Gastroesophageal sphincter (tissue), 4 donors: ENCODE results near the gene KIFC1. TPM values are rescaled to one million over a fixed set of nuclear protein-coding genes. Genes with fewer than 3 reads are reported as not detected.

ENCODE experiments used
- ATAC-seq: fragments of 150-250 bp; one replicate; pipeline ENCODE4 v1.9.1; 2016; ENCODE audit warnings: mild to moderate bottlenecking, moderate library complexity
- H3K27ac ChIP-seq, 4 donors: fragments of 200-600 bp; sonication (generic) in 3 of 4; 1 replicate in 3 of 4; 2 replicates in 1 of 4; pipeline ENCODE4 v1.5.1; 2016 to 2019
- H3K27me3 ChIP-seq: fragments of 200-600 bp; sonication (generic); one replicate; pipeline ENCODE4 v1.5.1; 2019
- H3K36me3 ChIP-seq, 2 donors: fragments of 200-600 bp; sonication (generic); one replicate each; pipeline ENCODE4 v1.5.1; 2019; ENCODE audit warnings: control low read depth in 1 of 2
- H3K4me1 ChIP-seq, 3 donors: fragments of 200-600 bp; sonication (generic); 1 replicate in 2 of 3; 2 replicates in 1 of 3; pipeline ENCODE4 v1.5.1; 2016 to 2019; ENCODE audit warnings: control low read depth in 2 of 3
- H3K4me3 ChIP-seq, 2 donors: fragments of 200-600 bp; sonication (generic); one replicate each; pipeline ENCODE4 v1.5.1; 2019; ENCODE audit warnings: mild to moderate bottlenecking in 1 of 2, moderate library complexity in 1 of 2
- H3K9me3 ChIP-seq, 3 donors: fragments of 200-600 bp; sonication (generic); one replicate each; pipeline ENCODE4 v1.5.1; 2017 to 2019; ENCODE audit warnings: control low read depth in 2 of 3
- EP300 ChIP-seq: sonication (generic); formaldehyde crosslinking; IDR thresholded peaks from one replicate; pipeline ENCODE4 v1.6.1; 2017; ENCODE audit warnings: antibody characterized with exemption, mild to moderate bottlenecking
- POLR2A ChIP-seq, 2 donors: fragments of 450-650 bp; IDR thresholded peaks; one replicate each; pipeline ENCODE4 v1.6.1; 2017; ENCODE audit warnings: antibody characterized with exemption in 2 of 2, mild to moderate bottlenecking in 2 of 2, moderate library complexity in 1 of 2
- POLR2AphosphoS5 ChIP-seq: sonication (generic); formaldehyde crosslinking; IDR thresholded peaks from one replicate; pipeline ENCODE4 v1.6.1; 2017; ENCODE audit warnings: antibody characterized with exemption
- WGBS, 2 donors: methylation state at CpG; one replicate each; pipeline ENCODE4 v1.1.5; 2018; ENCODE audit warnings: low coverage in 1 of 2; 5-methylcytosine and 5-hydroxymethylcytosine counted together
- total RNA-seq, 4 donors: library from RNA; depleted of rRNA; stranded (reverse); fragments of >200 nt; gene quantifications; one replicate each; pipeline ENCODE4 v1.1.0, GENCODE V29; 2016
- TF ChIP-seq, protein P1 (sequence below), 4 experiments: fragments of 200-600 bp in 2 of 4; fragments of 450-650 bp in 2 of 4; sonication (generic) in 1 of 4; IDR thresholded peaks; one replicate each; pipeline ENCODE4 v1.5.1; 2017 to 2019; ENCODE audit warnings: antibody characterized with exemption in 4 of 4, mild to moderate bottlenecking in 2 of 4, moderate library complexity in 2 of 4

Gene KIFC1
- total RNA-seq, 4 donors from 2014 or later = 0.67 to 0.79 TPM; not detected in 2

DNA sequence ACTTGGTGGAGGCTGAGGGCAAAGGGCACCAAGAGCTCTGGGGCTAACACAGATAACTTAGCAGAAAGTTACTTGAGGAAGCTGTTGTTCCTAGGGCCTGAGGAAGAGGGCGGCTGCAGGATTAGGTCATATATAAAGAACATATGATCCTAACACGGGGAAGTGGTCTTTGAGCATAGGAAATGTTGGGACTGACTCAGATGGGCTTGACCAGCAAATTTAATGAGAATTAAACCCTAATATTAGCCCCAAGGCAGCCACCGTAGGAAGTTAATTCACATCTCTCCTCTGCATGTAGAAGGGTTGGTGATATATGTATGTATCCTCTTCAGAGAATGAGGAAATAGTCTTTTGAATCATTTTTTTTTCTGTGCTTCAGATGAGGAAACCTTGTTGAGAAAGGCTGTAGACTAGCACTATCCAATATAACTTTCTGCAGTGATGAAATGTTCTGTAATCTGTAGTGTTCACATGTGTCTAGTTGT lies 53.5 kb downstream of the KIFC1 start:
- no peak for TF ChIP-seq POLR2A (IDR thresholded peaks at IDR 0.05)
- no peak for TF ChIP-seq POLR2AphosphoS5
- TF ChIP-seq, protein P1, sequence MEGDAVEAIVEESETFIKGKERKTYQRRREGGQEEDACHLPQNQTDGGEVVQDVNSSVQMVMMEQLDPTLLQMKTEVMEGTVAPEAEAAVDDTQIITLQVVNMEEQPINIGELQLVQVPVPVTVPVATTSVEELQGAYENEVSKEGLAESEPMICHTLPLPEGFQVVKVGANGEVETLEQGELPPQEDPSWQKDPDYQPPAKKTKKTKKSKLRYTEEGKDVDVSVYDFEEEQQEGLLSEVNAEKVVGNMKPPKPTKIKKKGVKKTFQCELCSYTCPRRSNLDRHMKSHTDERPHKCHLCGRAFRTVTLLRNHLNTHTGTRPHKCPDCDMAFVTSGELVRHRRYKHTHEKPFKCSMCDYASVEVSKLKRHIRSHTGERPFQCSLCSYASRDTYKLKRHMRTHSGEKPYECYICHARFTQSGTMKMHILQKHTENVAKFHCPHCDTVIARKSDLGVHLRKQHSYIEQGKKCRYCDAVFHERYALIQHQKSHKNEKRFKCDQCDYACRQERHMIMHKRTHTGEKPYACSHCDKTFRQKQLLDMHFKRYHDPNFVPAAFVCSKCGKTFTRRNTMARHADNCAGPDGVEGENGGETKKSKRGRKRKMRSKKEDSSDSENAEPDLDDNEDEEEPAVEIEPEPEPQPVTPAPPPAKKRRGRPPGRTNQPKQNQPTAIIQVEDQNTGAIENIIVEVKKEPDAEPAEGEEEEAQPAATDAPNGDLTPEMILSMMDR (IDR thresholded peaks at IDR 0.05) = no peak
- TF ChIP-seq EP300 = no peak
- ATAC-seq = peak; percentile 26
- Histone ChIP-seq H3K27me3 (no peaks in the 10 kb centered on the region), H3K4me3 (no peak overlapping the region), H3K36me3 (peaks cover 0 to 92% of the 10 kb centered on the region in 2 donors), H3K9me3 (no peaks in the 10 kb centered on the region), H3K4me1 (no peaks in the 10 kb centered on the region), H3K27ac (no peak overlapping the region)
- WGBS, 2 donors = 51 to 67% methylated on average over 3 of the region's 3 CpGs

DNA sequence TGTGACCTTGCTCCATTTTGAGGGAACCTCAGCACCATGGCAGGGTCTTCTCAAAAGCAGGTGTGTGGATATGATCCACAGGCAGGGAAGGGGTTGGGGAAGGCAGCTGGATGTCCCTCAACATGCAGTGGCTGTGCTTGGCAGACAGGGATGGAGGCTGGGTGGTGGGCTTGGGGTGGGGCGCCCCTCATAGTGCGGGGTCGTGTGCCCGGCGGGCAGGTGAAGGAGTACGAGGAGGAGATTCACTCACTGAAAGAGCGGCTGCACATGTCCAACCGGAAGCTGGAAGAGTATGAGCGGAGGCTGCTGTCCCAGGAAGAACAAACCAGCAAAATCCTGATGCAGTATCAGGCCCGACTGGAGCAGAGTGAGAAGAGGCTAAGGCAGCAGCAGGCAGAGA lies 54.7 kb downstream of the KIFC1 start:
- no peak overlapping the region for H3K27ac ChIP-seq
- no peak overlapping the region for H3K4me3 ChIP-seq
- H3K4me1 ChIP-seq = no peaks in the 10 kb centered on the region
- no peaks in the 10 kb centered on the region for H3K9me3 ChIP-seq
- H3K36me3 ChIP-seq = peaks cover 0 to 80% of the 10 kb centered on the region in 2 donors
- 43 to 84% methylated on average over 1 to 10 of the region's 10 CpGs for WGBS, 2 donors
- ATAC-seq = no peak
- no peaks in the 10 kb centered on the region for H3K27me3 ChIP-seq
- TF ChIP-seq POLR2AphosphoS5 (no peak), POLR2A (IDR thresholded peaks at IDR 0.05) (no peak), EP300 (no peak)
- TF ChIP-seq, protein P1 (IDR thresholded peaks at IDR 0.05) = no peak

DNA sequence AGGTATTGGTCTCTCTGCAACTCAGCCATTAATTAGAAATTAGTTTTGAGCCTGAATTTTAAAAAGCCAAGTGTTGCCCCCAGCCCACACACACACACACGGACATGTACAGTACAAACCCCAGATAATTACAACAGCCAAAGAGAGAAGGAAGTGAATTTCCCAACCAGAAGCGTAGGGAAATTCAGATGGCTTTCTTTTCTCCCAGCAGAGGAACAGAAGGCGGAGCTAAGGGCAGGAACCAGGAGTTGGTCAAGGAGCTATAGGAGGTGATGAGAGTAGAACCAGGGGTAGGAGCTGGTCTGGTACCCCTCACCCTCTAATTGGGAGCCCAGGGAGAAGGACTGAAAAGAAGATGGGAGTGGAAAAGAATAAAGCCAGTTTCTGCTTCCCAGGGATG lies 58.8 kb downstream of the KIFC1 start:
- H3K27me3 ChIP-seq = no peaks in the 10 kb centered on the region
- no peak overlapping the region for H3K27ac ChIP-seq
- 51 to 72% methylated on average over 2 to 3 of the region's 3 CpGs for WGBS, 2 donors
- no peaks in the 10 kb centered on the region for H3K9me3 ChIP-seq
- H3K36me3 ChIP-seq = peaks cover 0 to 50% of the 10 kb centered on the region in 2 donors
- peaks cover 0 to 29% (median 10%) of the 10 kb centered on the region in 3 donors for H3K4me1 ChIP-seq
- ATAC-seq = no peak
- H3K4me3 ChIP-seq = no peak overlapping the region
- no peak for TF ChIP-seq POLR2AphosphoS5
- TF ChIP-seq POLR2A (IDR thresholded peaks at IDR 0.05) = no peak
- TF ChIP-seq, protein P1 (IDR thresholded peaks at IDR 0.05) = no peak
- no peak for TF ChIP-seq EP300

DNA sequence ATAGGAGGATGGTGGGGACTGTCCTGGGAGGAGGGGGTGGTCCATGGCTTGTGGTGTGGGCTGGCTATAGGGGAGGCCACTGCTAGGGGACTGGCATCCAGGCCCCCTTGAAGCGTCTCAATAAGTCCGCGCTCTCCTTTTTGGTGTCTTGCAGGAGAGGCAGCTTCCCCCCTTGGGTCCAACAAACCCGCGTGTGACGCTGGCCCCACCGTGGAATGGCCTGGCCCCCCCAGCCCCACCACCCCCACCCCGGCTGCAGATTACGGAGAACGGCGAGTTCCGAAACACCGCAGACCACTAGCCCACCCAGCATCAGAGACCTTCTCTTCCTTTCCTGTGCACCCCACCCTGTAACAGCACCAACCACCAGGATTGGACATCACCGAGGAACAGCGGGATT lies 60.0 kb downstream of the KIFC1 start:
- ATAC-seq = no peak
- 90 to 100% methylated on average over 2 of the region's 15 CpGs for WGBS, 2 donors
- Histone ChIP-seq H3K27ac (no peak overlapping the region), H3K4me1 (peaks cover 0 to 35% (median 10%) of the 10 kb centered on the region in 3 donors), H3K9me3 (no peaks in the 10 kb centered on the region), H3K4me3 (no peak overlapping the region), H3K36me3 (peaks cover 0 to 53% of the 10 kb centered on the region in 2 donors), H3K27me3 (no peaks in the 10 kb centered on the region)
- TF ChIP-seq POLR2A (IDR thresholded peaks at IDR 0.05) (no peak), POLR2AphosphoS5 (no peak), EP300 (no peak)
- TF ChIP-seq, protein P1 (IDR thresholded peaks at IDR 0.05) = no peak

DNA sequence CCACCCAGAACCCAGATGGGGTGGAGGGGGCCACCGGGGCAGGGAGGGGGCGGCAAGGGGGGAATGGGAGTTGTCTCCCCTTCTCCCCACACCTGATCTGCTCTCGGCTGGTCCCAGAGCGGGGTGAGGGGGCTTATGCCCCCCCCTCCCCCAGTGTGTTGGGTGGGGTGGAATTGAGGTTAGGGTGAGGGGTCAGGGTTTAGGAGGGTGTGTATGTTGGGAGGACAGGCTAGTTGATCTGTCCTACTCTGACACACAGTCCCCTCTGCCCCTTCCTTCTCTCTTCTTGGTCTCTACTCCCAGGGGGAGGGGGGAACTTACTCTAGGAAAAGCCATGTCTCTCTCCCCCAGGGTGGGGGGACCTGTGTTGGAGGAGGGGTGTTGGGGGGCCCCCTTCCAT lies 60.9 kb downstream of the KIFC1 start:
- no peak for ATAC-seq
- WGBS, 2 donors = 100% methylated on average over 1 of the region's 4 CpGs; no CpG with 5 or more reads in 1 of the 2 donors

More for the DNA sequence above, 60.9 kb downstream of the KIFC1 start:
- Histone ChIP-seq H3K27me3 (no peaks in the 10 kb centered on the region), H3K4me1 (peaks cover 0 to 35% (median 10%) of the 10 kb centered on the region in 3 donors), H3K36me3 (peaks cover 0 to 53% of the 10 kb centered on the region in 2 donors), H3K27ac (peak overlapping the region in 2 of 4 donors; percentile 85 to 87), H3K4me3 (no peak overlapping the region), H3K9me3 (no peaks in the 10 kb centered on the region)
- TF ChIP-seq, protein P1 (IDR thresholded peaks at IDR 0.05) = no peak
- TF ChIP-seq POLR2A (IDR thresholded peaks at IDR 0.05) (no peak), EP300 (no peak), POLR2AphosphoS5 (no peak)
